Stimulated activated naive CD4-positive, alpha-beta T cell treated with Interleukin-2 at 50 U/mL for 16 hours (primary cell): ENCODE results near the gene PPP1R3G.

ENCODE experiments used
- DNase-seq: peaks from one replicate; lab custom pipeline; 2025; lab: John Stamatoyannopoulos, UW

The PPP1R3G gene

DNA sequence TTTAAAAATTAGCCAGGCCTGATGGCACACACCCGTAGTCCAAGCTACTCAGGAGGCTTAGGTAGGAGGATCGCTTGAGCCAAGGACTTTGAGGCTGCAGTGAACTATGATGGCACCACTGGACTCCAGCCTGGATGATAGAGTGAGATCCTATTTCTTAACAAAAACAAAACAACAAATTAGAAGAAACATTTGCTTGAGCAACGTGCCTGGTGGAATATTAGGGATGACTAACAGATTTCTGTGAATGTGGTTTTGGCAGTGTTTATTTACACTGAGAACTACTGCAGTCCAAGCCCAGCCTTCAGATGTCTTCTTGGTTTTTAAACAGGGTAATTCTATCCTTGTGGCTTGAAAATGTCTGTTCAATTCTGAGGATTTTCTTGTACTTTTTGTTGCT lies 9.2 kb downstream of the PPP1R3G start:
- DNase-seq: no peak

DNA sequence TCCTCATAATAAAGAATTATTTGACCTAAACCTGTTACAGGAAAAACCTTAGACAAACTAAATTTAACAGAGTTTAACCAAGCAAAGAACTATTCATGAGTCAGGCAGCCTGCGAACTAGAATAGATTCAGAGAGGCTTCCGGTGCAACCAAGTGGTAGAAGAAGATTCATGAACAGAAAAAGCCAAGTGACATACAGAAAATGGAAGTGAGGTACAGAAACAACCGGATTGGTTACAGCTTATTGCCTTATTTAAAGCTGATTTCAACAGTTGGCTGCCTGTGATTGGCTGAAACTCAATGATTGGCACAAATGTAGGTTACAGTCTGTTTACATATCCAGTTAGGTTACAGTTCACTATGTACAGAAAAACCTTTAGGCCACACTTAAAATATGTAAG lies 10.1 kb downstream of the PPP1R3G start:
- no peak for DNase-seq

DNA sequence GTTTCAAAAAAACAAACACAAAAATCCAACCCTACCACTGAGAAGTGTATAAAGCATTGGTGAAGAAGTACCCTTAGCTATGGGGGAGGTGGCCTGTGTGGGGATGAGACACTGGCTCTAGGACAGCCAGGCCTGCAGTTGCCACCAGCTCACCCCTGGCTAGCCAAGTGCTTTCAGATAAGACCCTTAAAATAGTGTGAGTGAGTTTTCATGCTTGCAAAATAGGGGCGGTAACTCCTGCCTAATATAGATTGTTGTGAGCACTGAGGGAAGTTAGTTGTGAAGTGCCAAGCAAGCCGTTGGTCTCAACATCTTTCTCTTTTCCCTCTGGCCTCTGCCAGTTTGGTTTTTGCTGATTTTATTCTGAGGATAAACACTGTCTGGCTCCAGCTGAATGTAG lies 11.3 kb downstream of the PPP1R3G start:
- DNase-seq: no peak

DNA sequence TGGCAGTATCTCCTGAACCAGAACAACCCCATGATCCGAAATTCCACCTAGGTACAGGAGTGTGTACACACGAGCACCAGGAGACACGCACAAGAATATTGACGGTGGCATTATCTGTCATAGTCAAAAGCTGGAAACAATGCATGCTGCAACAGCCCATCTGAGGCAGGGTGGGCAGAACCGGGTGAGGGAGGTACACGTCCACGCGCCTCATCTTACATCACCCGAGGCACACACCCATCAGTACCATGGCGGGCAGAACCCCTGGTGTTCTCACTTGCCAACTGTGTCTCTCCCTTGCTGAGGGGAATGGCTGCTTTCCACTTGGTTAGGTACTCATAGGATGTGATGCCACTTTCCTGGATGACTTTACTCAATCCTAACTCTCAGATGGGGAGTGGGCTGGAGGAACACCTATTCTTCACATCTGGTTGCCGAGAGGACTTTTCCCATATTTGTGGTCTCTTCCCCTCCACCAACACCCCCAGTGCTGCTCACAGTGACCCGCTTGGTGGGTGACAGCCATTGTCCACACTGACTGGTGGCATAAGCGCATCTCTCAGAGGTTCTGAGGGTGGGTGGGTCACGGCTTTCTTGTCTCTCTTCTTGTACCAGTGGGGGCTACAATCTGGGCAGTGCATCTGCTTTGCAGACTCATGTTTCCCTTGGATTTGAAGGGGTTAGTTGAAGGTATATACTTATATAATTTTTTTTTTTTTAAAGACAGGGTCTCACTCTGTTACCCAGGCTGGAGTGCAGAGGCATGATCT lies 13.5 kb downstream of the PPP1R3G start:
- no peak for DNase-seq

DNA sequence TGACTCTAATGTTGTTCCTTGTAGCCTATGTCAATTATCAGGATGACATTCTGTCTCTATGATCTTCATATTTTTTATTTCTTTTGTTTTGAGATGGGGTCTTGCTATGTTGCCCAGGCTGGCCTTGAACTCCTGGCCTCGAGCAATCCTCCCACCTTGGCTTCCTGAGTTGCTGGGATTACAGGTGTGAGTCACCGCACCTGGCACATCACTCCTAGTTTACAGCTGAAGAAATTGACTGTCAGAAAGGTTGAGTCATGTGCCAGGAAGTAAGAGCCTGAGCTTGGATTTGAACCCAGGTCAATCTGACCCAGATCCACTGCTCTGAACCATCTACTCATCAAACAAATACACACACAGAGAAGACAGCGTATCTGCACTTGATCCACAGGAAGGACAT lies 14.4 kb downstream of the PPP1R3G start:
- no peak for DNase-seq

DNA sequence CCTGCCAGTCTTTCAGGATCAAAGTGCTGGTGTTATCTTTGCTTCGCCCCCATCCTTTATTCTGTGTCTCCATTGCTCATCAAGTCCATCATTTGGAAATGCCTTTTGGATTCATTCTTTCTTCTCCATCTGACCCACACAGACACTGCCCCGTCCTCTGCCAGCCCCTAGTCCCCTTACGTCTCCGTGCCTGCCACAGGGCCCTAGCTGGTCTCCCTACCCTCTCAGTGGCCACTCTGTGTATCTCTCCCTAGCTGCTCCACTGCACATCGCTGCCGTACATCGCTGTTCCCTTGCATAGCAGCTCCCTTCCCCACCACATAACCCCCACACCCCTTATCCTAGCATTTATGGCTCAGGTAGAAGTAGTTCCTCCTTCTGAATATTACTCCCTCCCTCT lies 15.7 kb downstream of the PPP1R3G start:
- DNase-seq: no peak

DNA sequence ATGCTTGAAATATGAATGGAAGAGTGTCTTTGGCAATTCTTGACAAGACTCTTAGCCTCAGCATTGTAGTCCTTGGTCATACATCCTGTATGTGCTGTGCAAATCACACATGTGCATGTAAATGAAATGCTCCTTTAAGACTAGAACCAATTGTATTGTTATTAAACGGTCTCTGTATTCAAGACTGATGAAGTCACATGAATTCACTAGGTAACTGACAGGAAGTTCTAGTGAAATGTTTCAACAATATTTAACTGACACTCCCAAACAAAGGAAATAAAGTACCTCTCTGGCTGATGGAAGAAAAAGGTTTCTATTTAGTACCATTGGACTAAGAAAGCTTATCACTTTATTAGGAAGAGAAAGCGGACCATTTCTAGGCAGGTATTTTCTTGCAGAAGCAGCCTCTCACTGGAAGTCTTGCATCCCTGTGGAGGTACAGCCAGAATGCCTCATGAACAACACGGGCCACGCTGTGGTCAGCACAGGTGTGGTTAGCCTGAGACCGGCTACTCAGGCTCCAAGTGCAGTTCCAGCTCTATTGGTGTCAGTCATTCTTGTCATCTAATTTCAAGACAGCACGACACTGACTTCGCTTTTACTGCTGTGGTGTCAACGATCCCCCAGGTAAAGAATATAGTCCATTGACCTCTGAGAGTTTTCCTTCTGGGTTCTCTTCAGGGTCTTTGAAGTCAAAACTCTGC lies 17.3 kb downstream of the PPP1R3G start:
- no peak for DNase-seq

DNA sequence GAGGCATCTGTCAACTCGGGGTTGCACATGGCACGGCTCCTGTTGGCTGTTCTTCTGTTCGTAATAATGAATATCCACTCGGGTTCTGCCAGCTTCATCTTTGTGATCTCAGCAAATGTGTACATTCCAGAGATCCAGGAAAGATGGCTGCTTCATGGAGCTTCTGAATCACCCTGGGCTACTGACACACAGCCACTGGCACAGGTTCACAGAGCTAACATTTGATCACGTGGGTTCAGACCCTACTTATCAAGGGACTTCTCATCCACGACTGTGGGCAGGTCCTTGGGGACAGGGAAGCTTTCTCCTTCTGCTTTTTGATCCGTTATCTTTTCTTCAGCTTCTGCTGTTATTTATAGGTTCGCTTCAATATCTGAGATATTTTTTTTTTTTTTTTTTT lies 18.1 kb downstream of the PPP1R3G start:
- no peak for DNase-seq

DNA sequence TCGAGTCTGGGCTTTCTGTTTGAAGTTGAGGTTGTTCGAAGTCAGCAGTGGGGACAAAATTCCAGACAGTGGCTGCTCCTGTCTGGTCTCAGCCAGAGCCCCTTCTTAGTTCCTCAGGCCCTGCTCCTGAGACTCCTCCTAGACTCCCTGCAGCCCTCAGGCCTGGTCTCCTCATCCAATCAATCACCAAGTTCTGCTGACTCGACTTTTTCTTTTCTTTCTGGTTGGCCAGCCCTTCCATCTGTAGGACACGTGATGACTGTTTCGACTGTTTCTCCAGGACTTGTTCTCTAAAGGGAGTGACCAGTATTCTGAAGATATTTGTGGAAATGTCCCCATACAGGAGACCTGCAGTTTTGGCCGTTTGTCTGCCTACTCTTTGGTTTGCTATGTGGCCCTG lies 19.5 kb downstream of the PPP1R3G start:
- DNase-seq: no peak

DNA sequence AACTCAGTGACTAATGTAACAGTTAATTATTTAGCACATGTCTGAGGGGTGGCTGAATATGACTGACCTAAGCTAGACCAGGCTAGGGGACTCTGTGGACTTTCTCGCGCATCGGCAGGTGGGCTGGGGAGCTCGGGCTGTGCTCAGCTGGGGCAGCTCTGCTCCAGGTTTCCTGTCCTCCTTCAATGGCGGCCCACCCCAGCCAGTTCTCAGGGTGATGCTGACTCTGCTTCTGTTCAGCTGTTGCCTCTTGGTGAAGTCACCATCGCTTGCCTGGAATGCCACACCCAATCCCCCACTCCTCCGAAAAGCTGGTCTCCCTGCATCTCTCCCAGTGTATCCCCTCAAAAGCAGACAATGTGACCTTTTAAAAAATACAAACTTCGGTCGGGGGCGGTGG lies 20.0 kb downstream of the PPP1R3G start:
- DNase-seq: no peak

DNA sequence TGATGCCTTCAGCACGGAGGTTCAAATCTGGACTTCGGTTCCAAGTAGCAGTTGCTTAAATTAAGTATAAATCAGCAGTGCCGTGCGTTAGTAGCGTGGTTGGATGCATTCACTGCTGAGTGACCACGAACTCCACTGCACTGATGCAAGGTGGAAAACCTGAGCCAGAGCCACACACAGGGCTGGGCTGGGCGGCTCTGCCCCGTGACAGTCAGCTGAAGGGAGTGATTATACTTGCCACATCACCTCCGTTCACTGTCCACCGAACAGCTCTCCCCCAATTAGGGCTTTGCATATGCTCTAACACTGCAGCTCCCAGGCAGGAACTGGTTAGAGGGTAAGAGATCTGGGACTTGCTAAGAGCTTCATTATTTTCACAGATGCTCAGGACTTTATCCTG lies 22.2 kb downstream of the PPP1R3G start:
- no peak for DNase-seq

DNA sequence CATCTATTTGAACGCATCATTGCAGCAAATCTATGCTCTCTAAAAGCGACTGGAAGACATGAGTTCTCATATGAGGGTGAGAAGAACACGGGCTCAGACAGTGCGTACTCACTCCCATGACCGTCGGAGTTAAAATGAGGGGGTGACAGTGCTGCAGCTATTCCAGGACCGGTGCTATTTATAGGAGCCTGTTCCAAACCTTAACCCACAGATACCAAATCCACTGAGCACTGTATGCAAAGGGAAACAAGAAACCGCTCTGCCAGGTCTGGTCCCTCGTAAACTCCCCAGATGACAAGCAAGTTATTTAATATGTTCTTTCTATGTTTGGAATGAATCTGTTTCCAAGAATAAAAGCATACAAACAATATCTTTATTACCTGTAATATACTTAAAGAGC lies 22.9 kb downstream of the PPP1R3G start:
- no peak for DNase-seq

DNA sequence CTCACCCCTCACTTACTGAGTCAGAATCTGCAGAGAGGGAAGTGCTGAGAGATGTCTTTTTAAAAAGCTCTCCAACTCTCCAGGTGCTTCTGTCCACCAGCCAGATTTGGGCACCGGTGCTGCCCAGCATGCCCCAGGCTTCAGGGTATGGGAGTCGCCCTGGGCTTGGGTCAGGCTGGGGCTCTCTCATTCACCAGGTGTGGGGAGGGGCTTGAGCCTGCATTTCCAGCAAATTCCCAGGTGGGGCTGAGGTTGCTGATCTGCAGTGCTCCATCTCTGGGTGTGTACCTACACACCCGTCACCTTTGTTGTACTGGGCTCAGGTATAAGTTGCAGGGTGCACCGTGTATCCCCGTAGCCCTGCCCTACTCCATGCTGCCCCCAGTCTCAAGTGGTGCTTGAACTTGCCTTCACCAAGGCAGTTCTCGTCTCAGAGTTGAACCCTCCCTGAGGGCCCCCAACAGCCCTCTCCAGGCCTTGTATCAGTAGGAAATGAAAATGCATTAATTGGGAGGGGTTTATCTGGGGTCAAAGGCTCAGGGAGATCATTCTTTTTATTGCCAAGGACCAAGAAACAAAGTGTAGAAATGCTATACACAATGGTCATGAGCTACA lies 23.5 kb downstream of the PPP1R3G start:
- no peak for DNase-seq

DNA sequence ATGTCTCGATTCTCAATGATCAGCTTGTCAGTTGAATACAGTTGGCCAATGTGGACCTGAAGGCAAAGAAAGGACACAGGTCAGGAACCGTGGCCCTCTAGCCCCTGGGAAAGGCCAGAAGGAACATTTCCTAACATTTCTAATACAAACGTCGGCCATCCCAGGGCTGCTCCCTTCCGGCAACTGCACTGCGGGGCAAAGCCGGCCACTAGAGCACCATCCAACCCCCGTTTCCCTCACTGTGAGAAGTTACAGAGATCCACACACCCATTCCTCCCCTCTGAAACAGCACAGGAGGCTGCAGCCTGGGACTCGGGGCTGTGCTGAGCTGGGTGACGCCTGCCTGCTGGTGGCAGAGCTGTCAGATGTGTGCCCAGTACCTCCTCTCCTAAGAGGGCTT lies 24.3 kb downstream of the PPP1R3G start:
- DNase-seq: no peak

DNA sequence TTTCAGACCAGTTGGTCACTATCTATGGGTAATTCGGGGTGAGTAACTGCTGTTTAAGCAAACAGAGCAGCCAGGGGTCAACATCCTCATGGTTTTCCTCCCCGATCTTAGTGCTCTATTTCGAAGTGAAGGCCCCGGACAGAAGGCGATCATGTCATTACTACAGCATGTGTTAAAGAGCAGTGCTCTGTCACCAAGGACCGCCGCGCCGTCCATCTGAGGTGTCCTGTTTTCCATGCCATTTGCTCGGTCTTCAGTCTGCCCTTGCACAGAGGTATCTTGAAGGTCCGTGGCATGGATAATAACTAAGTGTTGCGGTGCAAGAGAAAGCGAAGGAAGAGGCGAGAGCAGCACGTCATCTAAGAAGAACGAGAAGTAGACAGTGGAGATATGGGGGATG lies 25.1 kb downstream of the PPP1R3G start:
- DNase-seq: no peak

DNA sequence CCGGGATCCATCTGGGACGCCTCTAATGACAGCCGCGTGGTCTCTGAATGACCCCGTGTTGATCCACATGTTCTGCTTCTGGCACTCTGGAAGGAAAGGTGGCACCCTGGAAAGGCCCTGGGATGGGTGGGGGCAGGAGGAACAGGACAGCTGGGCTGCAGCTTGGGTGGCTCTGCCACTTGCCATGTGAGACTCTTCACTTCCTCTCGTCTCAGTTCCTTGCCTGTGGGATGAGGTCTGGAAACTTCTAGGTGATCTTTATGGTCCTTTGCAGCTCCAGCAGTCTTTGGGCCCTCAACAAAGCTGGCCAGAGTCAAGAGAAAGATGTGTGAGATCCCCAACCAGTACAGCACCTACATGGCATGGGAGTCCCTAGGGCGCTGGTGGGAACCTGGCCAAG lies 26.5 kb downstream of the PPP1R3G start:
- DNase-seq: no peak

DNA sequence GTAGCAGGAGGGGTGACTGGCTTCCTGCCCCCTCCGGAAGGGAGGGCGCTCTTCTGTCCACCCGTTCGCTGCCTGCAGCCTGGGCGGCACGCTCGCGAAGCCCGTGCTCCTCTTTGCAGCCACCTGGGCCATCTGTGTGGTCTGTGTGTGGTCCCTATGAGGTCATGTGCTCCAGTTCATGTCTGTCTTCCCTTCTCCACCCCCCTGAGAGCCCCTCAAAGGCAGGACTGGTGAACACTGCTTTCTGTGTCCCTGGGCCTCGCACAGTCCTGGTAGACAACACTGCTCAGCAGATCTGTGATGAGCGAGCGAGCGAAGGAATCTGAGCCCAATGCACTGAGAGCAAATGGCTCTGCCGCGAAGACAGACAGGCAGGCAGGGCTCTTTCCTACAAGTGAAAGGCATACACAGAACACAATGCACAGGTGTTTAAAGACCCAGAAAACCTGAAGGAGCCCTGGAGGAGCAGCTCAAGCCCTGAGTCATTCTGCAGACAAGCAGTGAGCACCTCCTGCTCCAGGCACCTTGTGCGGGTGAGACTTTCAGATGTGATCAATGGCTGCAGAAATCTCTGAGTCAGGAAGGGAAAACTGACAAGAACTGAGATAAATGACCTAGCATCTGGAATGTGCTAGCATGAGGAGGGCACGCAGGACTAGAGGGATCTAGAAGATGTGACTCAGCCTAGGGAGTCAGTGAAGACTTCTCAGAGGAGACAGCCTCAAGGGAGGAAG lies 27.1 kb downstream of the PPP1R3G start:
- no peak for DNase-seq

DNA sequence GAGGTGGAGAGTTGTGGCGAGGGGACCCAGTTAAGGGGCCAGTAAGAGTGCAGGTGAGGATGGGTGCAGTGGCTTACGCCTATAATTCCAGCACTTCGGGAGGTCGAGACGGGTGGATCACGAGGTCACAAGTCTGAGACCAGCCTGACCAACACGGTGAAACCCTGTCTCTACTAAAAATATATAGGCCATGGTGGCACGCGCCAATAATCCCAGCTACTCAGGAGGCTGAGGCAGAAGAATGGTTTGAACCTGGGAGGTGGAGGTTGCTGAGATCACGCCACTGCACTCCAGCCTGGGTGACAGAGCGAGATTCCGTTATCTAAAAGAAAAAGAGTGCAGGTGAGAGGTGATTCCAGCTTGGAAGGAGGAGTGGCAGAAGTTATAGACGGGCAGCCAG lies 28.0 kb downstream of the PPP1R3G start:
- DNase-seq: no peak

DNA sequence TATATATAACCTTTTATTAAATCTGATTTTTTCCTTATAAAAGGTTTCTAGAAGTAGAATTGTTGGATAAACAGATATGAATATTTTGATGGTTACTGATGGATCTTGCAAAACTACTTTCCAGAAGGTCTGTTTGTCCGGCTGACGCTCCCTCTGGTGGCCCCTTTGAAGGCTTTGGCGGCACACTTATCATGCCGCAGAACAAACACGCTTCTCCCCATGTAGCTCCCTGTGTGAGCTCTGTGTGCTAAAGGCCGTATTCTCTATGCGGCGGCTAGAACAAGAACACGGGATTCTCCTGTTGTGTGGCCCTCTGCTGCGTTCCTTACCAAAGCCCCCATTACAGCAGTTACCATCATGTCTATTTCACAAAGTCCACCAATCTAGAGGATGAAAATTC lies 30.0 kb downstream of the PPP1R3G start:
- no peak for DNase-seq

DNA sequence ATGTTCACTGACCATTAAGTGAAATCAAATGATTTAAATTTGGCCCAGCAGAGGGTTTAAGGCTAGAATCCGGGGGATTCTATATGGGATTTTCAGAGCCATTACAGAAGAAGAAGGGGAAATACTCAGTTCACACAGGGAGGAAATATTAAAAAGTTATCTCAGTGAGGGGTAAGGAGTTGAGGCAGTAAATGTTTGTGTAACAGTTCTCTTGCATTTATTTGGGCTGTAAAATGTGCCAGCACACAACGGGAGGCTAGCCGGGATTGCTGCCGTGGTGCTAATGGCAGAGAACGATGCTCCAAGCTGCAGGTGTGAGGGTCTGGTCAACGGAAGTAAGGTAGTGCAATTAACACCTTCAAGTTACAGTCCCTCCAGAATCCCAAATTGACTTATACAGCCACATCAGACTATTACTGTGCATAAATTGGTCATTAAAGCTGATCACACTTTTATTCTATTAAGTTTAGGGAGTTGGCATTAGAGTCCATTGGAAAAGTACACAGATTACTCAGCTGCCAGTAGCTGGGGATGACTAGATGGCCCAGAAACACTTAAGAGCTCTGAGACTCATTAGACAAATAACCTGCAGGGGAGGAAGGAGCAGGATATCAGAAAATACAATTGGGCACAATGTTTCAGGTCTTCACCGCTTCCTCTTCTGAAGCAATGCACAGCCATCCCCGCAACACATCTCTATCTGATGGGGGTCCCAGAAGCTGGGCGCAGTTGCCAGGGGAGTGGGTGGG lies 31.3 kb downstream of the PPP1R3G start:
- no peak for DNase-seq

DNA sequence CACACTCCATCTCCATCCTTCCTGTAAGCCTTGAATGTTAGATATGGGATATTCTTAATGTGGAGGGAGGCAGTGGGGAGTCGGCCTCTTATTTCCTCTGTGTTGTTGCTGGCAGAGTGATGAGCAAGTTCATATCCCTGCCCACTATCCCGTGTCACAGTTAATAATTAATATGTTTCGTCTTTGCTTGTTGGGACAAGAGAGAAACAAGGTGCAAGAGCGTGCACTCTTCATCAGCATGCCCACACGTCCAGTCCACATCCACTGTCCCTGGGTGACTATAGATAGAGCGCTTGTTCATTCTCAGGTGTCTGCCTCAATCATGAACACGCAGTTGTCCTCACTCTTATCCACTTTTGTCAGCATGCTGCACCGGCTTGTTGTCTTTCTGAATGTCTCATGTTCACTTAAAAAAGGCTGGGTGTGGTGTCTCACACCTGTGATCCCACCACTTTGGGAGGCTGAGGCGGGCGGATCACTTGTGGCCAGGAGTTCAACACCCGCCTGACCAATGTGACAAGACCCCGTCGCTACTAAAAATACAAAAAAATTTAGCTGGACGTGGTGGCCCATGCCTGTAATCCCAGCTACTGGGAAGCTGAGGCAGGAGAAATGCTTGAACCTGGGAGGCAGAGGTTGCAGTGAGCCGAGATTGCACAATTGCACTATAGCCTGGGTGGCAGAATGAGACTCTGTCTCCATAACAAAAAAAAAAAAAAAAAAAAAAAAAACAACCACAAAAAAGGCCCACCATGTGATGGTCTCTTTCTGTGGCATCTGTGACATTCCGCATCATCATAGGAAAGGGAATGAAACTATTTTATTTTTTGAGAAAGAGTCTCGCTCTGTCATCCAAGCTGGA lies 34.2 kb downstream of the PPP1R3G start:
- DNase-seq: no peak
